PFSK-1 (cell line): ENCODE results near the gene TMEM125.

ENCODE experiments used
- FOXP2 ChIP-seq: optimal IDR thresholded peaks from 2 replicates; pipeline ENCODE3; 2011; ENCODE audit warnings: borderline replicate concordance, control low read depth, inconsistent platforms; ENCODE audit not compliant: insufficient read depth; ENCODE audit errors: extremely low read length, extremely low read depth
- POLR2AphosphoS5 ChIP-seq: IDR thresholded peaks from 2 replicates; pipeline ENCODE4 v1.6.1; 2012; ENCODE audit warnings: low read depth, mild to moderate bottlenecking, control low read depth, low read length, moderate library complexity
- REST ChIP-seq, 2 experiments: IDR thresholded peaks; 2 replicates each; pipeline versions ENCODE4 v1.6.1 to v1.8.0; 2011 to 2012; ENCODE audit warnings: low read depth in 2 of 2, low read length in 2 of 2, control low read depth in 1 of 2, inconsistent platforms in 1 of 2, mild to moderate bottlenecking in 1 of 2, moderate library complexity in 1 of 2; ENCODE audit not compliant: insufficient read depth in 1 of 2
- SIN3A ChIP-seq: IDR thresholded peaks from 2 replicates; pipeline ENCODE4 v1.6.1; 2012; ENCODE audit warnings: mild to moderate bottlenecking, low read length, moderate library complexity, borderline replicate concordance; ENCODE audit not compliant: insufficient read depth
- TAF1 ChIP-seq: IDR thresholded peaks from 2 replicates; pipeline ENCODE4 v1.6.1; 2012; ENCODE audit warnings: low read length, control low read depth, borderline replicate concordance; ENCODE audit not compliant: insufficient read depth

Gene TMEM125

GRCh38 chr1:43274125-43274803, 4.5 kb downstream of the TMEM125 start:
- TF ChIP-seq FOXP2 (peak; percentile 36), REST (IDR thresholded peaks at IDR 0.05; ENCODE audit: insufficient read depth in 1 of 2, low read depth in 2 of 2, low read length in 2 of 2) (no peak)

- no peak for TF ChIP-seq REST (IDR thresholded peaks at IDR 0.05; ENCODE audit: insufficient read depth in 1 of 2, low read depth in 2 of 2, low read length in 2 of 2)
- TF ChIP-seq POLR2AphosphoS5: no peak
- TF ChIP-seq TAF1: no peak
These were observed 5.0 kb downstream of the TMEM125 start for GRCh38 chr1:43274804-43275180.

- TF ChIP-seq SIN3A: no peak
These were observed 6.2 kb downstream of the TMEM125 start for GRCh38 chr1:43275826-43276620.

- no peak for TF ChIP-seq REST (IDR thresholded peaks at IDR 0.05; ENCODE audit: insufficient read depth in 1 of 2, low read depth in 2 of 2, low read length in 2 of 2)
- no peak for TF ChIP-seq TAF1
- TF ChIP-seq FOXP2: no peak
- no peak for TF ChIP-seq SIN3A
- no peak for TF ChIP-seq POLR2AphosphoS5
These were observed 6.9 kb downstream of the TMEM125 start for GRCh38 chr1:43276673-43277072.

GRCh38 chr1:43277116-43277876, 7.5 kb downstream of the TMEM125 start:
- TF ChIP-seq SIN3A (no peak), REST (IDR thresholded peaks at IDR 0.05; ENCODE audit: insufficient read depth in 1 of 2, low read depth in 2 of 2, low read length in 2 of 2) (no peak), TAF1 (no peak), FOXP2 (no peak), POLR2AphosphoS5 (no peak)
